D341Med (cell line): Measurements from ENCODE around the gene MIS18BP1.
"Not testable (repeated sequence)": the region's sequence is repeated elsewhere in the genome, so short reads cannot be mapped to it uniquely, and the experiment has no call there.

Experiments used
- DNase-seq: peaks from one replicate; pipeline ENCODE4 v3.0.0; 2012; ENCODE audit warnings: low spot score

Gene MIS18BP1

GRCh38 chr14:45253070-45253753, at the start of gene MIS18BP1:
Gene MIS18BP1 (minus strand): TSS chr14:45253202. CDS start chr14:45247286, 5,916 bp downstream.
- DNase-seq, result peak; percentile 90

- no peak for DNase-seq
These were observed 45.6 kb upstream of the MIS18BP1 start for GRCh38 chr14:45298423-45299117.

DNA sequence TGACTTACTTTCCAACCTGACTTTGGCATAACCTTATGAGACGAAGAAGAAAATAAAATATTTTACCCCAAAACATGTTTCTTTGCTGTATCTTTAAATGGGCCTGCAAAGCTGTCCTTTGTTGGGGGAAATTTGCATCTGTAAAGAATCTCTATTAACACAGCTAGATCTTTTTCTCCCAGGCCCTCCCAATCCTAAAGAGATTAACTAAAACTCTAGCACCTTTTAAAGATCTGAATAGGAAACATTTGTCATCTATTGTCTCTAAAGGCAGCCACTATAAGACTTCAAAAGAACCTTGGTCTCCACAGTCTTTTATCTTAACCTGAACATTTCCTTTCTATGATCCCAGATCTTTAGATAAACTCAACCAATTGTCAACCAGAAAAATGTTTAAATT, 41.8 kb upstream of the MIS18BP1 start:
- DNase-seq, result not testable (repeated sequence)

DNA sequence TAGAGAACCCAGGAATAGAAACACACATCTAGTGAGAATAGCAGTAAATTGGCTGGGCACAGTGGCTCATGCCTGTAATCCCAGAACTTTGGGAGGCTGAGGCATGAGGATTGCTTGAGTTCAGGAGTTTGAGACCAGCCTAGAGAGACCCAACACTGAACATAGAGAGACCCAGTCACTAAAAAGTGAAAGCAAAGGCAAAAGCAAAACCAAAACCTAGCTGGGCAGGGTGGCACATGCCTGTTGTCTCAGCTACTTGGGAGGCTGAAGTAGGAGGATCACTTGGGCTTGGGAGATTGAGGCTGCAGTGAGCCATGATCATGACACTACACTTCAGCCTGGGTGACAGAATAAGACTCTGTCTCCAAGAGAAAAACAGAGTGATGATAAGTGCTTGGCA, 37.5 kb upstream of the MIS18BP1 start:
- no peak for DNase-seq

DNA sequence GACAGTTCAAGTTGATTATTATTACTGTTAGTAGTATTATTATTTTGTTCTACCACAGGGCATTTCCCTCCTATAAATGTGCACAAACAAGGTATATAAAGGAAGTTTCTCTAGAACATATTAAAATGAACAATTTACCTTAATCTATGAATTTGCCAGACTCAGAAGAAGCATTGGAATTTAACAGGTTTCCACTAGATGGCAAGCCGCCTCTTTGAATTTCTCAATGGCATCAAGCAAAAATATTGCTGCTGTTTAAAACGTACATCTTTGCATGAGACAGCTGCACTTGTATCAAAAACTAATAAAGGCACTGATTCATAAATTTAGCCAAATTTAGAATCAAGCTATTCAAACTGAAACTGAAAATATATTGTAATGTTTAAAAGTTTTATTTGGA, 34.6 kb upstream of the MIS18BP1 start:
- DNase-seq, result no peak

DNA sequence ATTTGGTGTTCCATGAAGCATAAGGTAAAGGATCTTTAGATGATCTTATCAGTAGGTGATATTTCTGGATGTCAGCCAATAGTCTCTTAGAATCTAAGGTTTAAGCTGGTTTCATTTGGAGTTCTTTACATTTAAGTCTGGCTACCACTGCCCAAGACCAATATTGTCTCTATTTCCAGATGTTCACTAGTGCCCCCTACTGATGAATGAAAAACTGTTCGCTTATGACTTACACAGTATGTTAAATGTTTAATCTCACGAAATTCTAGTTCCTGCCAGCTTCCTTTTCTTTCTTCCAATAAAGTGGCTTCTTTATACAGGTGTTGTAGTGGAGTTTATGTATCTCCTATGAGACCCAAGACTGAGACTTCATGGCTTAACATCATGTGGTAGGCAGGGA, 31.8 kb upstream of the MIS18BP1 start:
- DNase-seq, result no peak

DNA sequence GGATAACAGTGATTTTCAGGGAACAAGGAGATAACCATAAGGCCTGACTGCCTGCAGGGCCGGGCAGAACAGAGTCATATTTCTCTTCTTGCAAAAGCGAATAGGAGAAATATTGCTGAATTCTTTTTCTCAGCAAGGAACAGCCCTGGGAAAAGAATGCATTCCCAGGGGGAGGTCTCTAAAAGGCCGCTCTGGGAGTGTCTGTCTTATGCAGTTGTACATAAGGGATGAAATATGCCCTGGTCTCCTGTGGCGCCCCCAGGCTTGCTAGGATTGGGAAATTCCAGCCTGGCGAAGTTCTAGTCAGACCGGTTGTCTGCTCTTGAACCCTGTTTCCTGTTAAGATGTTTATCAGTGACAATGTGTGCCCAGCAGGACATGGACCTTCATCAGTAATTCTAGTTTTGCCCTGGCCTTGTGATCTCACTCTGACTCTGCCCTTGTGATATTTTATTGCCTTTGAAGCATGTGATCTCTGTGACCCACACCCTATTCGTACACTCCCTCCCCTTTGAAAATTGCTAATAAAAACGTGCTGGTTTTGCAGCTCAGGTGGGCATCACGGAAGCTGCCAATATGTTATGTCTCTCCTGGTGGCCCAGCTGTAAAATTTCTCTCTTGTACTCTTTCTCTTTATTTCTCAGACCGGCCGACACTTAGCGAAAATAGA, 28.9 kb upstream of the MIS18BP1 start:
- DNase-seq, result not testable (repeated sequence)

GRCh38 chr14:45271858-45272537, 19.0 kb upstream of the MIS18BP1 start:
- no peak for DNase-seq

DNA sequence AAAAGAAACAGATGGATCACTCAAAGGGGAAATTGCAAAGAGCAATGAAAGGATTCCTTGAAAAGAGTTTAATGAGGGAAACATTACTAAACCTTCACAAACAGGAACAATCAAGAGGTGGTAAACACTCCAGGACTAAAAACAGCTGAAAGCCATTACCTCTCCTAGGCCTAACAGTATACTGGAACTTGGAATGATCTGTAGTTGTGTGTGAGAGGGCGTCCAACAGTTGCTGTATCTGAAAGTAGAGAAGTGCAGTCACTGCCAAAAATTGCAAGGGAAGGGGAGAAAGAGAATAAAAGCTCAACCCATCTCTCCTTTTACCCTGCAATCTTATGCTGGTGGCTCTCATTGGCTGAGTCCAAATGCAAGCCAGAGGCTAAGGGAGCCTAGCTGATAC, 17.0 kb upstream of the MIS18BP1 start:
- DNase-seq, result no peak

- DNase-seq, result no peak
These were observed 14.1 kb upstream of the MIS18BP1 start for GRCh38 chr14:45267071-45267470.

DNA sequence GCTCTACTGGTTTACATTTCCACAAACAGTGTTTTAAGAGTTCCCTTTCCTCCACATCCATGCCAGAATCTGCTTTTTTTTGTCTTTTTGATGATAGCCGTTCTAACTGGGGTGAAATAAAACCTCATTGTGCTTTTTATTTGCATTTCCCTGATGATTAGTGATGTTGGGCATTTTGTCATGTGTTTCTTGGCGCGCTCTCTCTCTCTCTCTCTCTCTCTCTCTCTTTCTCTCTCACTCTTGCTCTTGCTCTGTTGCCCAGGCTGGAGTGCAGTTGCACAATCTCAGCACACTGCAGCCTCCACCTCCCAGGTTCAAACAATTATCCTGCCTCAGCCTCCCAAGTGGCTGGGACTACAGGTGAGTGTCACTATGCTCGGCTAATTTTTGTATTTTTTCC, 9.6 kb upstream of the MIS18BP1 start:
- DNase-seq, result no peak

DNA sequence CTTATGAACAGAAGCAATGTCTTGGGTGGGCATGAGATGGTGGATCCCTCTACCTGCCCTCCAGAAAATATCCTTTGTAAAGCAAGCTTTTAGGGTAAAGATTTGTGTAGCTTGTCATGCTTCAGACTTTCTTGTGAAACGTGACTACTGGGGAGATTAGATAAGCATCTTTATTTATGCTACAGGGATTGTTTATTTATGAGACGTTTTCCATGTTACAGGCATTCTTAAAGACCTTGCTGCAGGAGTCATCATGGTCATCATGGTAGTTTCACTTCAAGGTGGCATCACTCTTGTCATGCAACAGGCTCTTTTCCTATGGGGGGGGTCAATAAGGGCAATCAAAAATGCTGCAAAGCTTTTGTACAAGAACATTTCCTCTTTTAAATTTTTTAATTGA, 8.2 kb upstream of the MIS18BP1 start:
- no peak for DNase-seq

DNA sequence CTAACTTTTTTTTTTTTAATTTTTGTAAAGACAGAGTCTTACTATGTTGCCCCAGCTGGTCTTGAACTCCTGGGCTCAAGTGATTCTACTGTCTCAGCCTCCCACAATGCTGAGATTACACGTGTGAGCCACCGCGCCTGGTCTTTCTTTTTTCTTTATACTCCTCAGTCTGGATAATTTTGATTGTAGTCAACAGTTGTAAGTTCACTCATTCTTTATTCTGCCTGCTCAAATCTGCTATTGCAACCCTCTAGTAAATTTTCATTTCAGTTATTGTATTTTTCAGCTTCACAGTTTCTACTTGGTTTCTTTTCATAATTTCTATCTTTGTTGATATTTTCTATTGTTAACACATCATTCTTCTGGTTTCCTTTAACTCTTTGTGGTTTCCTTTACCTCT, 5.8 kb upstream of the MIS18BP1 start:
- DNase-seq, result no peak

DNA sequence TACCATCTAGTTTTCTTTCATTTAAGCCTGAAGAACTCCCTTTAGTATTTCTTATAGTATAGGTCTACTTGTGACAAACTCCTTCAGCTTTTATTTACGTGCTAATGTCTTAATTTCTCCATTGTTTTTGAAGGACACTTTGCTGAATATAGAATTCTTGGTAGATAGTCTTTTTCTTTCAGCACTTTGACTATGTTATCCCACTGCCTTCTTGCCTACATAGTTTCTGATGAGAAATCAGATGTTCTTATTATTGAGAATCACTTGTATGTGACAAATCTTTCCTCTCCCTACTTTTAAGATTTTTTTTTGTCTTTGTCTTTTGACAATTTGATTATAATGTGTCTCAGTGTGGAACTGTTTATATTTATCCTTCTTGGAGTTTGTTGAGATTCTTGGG, 5.1 kb upstream of the MIS18BP1 start:
- no peak for DNase-seq

- DNase-seq, result no peak
These were observed 1.8 kb upstream of the MIS18BP1 start for GRCh38 chr14:45254771-45255170.

DNA sequence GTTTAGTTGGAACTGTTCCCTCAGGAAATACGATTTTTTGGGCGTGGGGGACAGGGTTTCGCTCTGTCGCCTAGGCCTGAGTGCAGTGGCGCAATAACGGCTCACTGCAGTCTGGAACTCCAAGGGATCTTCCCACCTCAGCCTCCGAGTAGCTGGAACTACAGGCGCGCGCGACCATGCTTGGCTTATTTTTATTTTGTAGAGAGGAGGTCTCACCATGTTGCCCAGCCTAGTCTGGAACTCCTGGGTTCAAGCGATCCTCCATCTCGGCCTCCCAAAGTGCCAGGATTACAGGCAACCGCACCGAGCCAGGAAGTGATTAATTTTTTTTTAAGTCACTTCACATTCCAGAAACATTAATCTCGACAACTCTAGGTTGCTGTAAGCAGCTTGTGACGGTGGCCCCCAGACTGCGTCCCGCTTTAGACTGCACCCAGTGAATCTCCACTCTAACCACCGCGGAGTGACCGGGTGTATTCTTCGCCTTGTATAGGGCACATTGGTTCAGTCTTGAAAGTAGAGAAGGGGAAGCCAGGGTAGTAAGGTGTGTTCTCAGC, 830 bp upstream of the MIS18BP1 start:
- DNase-seq, result peak; percentile 31

DNA sequence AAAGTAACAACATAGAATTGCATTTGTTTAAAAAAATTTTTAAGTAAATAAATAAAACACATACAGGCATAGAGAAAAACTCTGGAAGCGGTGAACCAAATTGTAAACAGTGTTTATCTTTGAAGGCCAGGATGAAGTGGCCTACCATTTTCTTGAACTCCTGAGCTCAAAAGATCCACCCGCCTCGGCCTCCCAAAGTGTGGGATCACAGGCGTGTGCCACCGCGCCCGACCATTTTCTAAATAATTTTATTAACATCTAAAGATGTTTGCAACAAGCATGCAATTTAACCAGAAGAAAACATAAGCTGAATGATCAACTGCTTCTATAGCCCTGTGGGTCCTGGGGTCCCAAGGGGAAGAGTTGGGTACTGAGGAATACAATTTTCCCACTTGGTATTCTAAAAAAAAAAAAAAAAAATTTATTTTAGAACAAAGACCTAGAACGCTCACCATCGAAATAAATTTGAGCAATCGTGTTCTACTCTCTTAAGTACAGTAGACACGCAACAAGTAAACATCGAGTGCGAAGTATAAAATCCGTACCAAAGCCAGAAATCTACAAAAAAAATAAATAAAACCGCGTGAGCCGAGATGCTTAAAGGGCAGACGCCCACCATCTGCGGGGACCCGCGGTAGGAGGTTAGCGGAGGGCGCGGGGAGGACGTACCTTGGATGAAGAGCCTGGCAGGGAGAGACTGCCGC, 484 bp downstream of the MIS18BP1 start:
- no peak for DNase-seq

DNA sequence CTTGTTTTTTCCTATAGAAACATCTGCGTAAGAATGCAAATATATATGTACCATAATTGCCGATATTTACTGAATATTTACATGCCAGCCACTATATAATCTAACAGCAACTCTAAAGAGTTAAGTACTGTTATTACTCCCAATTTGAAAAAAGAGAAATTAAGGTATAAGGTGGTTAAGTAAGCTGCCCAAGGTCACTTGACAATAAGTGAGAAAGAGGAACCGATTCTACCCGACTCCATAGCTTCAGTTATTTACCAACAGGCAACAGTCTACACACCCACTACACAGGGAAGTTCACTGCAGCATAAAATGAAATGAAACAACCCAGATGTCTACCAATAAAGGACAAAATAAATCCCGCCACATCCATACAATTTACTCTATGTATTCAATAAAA, 1.1 kb downstream of the MIS18BP1 start:
- no peak for DNase-seq

- no peak for DNase-seq
These were observed 3.0 kb downstream of the MIS18BP1 start for GRCh38 chr14:45249856-45250575.

GRCh38 chr14:45247427-45247826, 5.6 kb downstream of the MIS18BP1 start:
- no peak for DNase-seq

DNA sequence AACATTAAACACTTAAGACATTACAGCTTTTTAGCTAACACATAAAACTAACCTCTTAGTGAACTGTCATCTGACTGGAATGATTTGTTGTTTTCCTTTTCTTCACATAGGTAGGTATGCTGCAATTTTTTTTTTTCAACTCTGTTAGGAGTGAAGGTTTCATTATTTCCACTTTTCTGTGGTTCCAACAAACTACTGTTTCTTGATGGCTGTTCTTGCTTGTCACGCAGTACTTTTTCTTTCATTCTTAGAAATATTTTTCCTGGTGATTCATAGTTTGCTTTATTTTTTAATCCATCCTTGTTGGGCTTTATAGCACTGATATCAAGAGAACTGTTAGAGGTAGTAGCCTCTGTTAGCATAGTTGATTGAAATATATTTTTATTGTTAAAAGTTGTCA, 6.3 kb downstream of the MIS18BP1 start:
- DNase-seq, result no peak
